ENCODE results near the gene ACADM.
A peak's percentile ranks its signal among the peaks of the same experiment; 100 is the strongest.
"Not testable (repeated sequence)": the region's sequence is repeated elsewhere in the genome, so short reads cannot be mapped to it uniquely, and the experiment has no call there.

The ACADM gene
- total RNA-seq = 37.6 to 69.0 (median 48.2) reads per million in 4 experiments

DNA sequence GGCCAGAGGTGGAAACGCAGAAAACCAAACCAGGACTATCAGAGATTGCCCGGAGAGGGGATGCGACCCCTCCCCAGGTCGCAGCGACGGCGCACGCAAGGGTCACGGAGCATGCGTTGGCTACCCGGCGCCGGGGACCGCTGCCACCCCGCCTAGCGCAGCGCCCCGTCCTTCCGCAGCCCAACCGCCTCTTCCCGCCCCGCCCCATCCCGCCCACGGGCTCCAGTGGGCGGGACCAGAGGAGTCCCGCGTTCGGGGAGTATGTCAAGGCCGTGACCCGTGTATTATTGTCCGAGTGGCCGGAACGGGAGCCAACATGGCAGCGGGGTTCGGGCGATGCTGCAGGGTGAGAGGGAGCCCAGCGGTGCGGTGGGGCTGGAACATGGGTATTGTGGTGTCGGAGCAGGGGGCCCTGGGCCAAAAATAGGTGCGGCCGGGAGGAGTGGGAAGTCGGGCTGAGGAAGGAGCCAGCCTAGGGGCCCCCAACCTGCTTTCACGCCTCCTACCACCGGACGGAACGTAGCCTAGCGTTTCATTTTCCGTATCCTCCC lies at the start of gene ACADM:
Gene ACADM, plus strand, starts transcription at position 238 of the 551 bp plus-strand sequence. Its CDS starts 79 bp downstream, at position 317.
- DNase-seq = peak; percentile 68

- no peak for DNase-seq
These were observed 47.1 kb upstream of the ACADM start for GRCh38 chr1:75677443-75677842.

DNA sequence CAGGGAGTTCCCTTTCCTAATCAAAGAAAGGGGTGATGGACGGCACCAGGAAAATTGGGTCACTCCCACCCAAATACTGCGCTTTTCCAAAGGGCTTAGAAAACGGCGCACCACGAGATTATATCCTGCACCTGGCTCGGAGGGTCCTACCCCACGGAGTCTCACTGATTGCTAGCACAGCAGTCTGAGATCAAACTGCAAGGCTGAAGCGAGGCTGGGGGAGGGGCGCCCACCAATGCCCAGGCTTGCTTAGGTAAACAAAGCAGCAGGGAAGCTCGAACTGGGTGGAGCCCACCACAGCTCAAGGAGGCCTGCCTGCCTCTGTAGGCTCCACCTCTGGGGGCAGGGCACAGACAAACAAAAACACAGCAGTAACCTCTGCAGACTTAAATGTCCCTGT lies 46.5 kb upstream of the ACADM start:
- DNase-seq = not testable (repeated sequence)

DNA sequence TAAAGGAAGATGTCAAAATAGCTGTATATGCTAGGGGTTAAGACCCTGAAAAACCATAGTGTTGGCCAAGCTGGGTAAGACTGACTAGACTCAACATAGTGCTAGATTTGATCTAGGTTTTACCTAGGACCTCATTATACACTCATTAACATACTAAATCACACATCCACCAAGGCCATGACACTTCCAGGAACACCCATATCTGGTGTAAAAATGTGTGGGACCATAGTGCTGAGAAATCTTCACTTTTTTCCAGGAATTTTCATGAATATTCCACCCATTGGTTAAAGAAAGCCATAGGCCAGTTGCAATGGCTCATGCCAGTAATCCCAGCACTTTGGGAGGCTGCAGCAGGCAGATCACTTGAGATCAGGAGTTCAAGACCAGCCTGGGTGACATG lies 34.0 kb upstream of the ACADM start:
- DNase-seq = no peak

DNA sequence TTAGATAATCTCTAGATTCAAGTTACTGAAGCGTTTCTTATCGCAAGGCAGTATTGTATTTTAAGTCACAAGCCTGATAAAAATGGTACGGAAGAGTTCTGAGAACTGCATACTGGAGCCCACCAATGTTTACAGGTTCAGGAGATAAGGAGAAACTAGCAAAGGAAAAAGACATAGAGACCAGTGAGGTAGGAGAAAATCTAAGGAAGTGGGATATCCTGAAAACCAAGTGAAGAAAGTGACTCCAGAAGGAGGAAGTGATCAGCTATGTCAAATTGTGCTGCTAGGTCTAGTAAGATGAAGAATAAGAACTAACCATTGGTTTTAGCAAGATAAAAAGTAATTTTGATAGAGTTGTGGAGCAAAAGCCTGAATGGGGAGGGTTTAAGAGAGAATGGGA lies 31.0 kb upstream of the ACADM start:
- DNase-seq = no peak

- DNase-seq = no peak
These were observed 28.5 kb upstream of the ACADM start for GRCh38 chr1:75696000-75696399.

DNA sequence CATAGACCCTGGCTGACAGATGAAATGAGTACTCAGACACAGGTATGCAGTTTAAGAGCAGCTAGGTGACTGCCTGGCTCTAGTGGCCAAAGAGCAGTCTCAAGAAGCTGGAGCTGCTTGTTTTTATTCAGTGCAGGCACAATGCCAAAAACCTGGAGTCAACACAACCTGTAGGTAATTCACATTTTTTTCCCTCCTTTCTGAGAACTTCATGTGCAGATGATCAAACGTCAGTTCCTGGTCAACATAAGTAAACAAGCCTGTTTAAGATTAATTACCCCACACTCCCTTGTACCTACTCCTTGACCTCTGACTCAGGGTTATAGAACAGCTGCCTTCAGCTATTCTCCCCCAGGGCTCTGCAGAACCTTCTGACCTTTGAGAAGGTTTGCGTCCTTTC lies 17.3 kb upstream of the ACADM start:
- no peak for DNase-seq

DNA sequence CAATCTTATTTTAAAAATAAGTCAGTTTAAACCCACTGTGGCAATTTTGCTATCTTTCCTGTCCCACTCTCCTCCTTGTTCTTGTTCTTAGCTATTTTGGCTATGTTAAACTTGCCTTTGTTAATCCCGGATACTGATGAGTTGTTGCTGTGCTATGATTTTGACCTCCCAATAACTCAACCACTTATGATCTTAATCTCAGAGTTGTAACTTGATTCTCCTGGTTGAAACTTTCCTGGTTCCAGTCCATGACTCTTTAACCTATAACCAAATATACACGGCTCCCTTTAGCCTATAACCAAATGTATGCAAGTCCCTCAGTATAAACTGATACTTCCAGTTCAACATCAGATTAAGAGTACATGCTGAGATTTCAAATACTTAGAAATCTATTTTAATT lies 15.6 kb upstream of the ACADM start:
- DNase-seq = no peak

DNA sequence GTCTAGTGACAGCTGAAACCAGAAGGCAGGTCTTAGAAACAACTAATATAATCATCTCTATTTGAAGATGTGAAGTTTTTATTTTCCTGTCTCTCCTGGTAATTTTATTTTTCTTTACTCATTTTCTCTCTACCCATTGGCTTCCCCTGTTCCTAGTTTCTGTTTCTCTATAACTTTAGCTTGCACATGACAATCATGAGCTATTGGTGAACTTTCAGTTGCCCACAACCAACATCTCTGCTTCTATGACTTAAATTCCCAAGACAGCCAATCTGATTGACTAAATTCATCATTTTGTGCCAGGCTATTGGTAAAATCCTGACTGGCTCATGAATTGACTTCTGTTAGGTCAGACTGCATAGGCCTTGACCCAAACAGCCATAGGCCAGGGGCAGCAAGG lies 13.7 kb upstream of the ACADM start:
- no peak for DNase-seq

DNA sequence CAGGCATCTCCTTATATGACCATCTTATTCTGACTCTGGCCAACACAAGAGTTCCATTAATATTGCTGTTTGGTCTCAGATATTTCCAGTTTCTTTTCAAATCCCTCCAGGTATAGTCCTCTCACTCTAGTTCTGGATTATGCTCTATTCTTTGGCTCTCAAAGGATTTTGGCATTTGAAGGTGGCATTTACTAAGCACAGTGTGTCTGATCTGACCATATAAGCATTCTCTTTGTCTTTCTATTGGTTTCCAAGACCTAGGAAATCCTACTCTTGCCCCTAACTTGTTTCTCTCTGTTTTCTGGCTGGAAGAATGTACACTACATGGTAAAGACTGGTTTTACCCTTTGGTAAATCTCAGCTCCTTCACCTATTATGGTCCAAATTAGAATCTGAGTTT lies 12.7 kb upstream of the ACADM start:
- no peak for DNase-seq

- no peak for DNase-seq
These were observed 12.2 kb upstream of the ACADM start for GRCh38 chr1:75712306-75712705.

DNA sequence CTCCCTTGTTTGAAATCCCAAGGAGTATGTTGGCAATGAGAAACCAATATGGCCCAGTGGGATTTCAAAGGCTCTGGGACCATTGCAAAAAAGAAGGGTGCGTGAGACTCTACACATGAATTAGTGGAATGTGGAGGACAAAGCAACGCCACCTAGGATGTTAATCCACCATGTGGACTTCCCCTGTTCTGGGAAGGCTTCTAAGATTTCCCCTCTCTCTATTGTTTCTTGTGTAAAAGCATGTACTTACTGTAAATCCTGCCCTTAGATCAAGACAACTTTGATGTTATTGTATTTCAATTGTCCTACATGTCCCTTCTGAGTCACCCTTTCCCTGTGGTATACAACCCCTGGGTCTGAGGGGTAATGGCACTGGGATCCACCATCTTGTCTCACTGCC lies 4.7 kb upstream of the ACADM start:
- no peak for DNase-seq

- no peak for DNase-seq
These were observed 4.2 kb upstream of the ACADM start for GRCh38 chr1:75720325-75720724.

- DNase-seq = no peak
These were observed 3.7 kb upstream of the ACADM start for GRCh38 chr1:75720820-75721219.

- not testable (repeated sequence) for DNase-seq
These were observed 2.3 kb upstream of the ACADM start for GRCh38 chr1:75722246-75722645.

DNA sequence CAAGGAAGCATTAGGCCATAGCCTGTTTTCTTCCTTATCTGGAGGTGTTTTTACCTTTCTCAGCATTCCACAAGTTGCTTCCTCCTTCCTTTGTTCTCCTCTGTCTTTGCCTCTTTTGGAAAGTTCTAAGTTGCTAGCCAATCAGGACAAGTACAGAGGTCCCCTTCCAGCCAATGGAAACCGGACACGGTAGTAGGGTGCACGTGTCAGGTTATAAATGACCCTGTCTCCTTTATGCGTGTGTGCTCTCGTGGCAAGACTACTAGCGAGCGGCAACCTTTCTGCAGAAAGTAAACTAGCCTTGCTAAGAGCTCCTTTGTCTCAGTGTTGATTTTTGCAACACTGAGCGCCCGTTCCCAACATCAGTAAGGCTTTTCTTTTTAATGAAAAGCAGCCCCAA lies 1.5 kb upstream of the ACADM start:
- no peak for DNase-seq

DNA sequence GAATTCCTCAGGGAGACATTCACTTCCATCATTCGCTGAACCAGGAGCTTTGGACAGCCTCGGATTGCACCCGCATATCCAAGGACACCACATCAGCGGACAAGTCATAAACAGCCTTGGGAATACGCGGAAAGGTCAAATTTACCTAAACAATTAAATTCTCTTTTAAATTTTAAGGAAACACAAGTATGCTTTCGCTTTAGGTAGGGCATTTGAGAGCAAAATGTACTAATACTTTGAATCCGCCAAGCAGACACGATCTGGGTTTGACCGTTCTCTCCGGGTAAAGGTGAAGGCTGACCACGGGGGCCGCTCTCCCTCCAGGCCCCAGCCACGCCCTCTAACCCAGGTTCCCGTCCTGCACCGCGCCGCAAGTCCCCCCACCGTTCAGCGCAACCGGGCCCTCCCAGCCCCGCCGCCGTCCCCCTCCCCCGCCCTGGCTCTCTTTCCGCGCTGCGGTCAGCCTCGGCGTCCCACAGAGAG lies 479 bp upstream of the ACADM start:
- peak; percentile 54 for DNase-seq

GRCh38 chr1:75725266-75725665 lies 757 bp downstream of the ACADM start:
- DNase-seq = no peak

GRCh38 chr1:75725861-75726361 lies 1.4 kb downstream of the ACADM start:
- DNase-seq = no peak

- DNase-seq = no peak
These were observed 3.1 kb downstream of the ACADM start for GRCh38 chr1:75727571-75727970.

GRCh38 chr1:75730432-75730831 lies 5.9 kb downstream of the ACADM start:
- DNase-seq = no peak

GRCh38 chr1:75731881-75732280 lies 7.4 kb downstream of the ACADM start:
- no peak for DNase-seq

- DNase-seq = no peak
These were observed 8.2 kb downstream of the ACADM start for GRCh38 chr1:75732703-75733102.

GRCh38 chr1:75733661-75734060 lies 9.2 kb downstream of the ACADM start:
- DNase-seq = no peak

DNA sequence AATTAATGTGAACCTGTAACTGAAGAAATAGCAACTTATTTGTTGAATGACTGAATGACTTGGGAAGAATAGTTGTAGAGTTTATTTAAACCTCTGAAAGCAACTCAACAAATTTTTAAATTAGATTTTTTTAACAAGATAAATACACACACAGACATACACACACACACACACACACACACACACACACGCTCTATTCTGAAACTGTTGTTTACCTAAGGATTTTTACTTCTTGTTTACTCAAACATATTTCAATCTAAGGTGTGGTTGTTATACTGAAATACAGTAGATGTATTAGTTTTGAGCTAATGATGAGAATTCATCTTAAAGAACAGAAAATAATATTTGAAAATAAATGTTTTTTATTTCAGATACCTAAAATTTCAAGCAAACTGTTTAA lies 11.5 kb downstream of the ACADM start:
- DNase-seq = no peak

Data from effector CD8-positive, alpha-beta T cell (primary cell).